GM13976 (cell line): Measurements from ENCODE around the gene CNFN.

ENCODE experiments used
- DNase-seq: peaks from one replicate; pipeline ENCODE4 v3.0.0; 2012; ENCODE audit warnings: low spot score
- in situ Hi-C: fragments of 300-500 bp; cut with MboI; formaldehyde crosslinking; loops from one replicate; pipeline ENCODE4 v1.12.0; 2022; ENCODE audit warnings: low sequenced_read_pairs, mixed read lengths, inconsistent platforms; ENCODE audit not compliant: unreplicated experiment
- TF ChIP-seq, protein P1 (sequence below): IDR thresholded peaks from 2 replicates; pipeline ENCODE4 v1.5.1; 2012; ENCODE audit warnings: borderline replicate concordance, mild to moderate bottlenecking; ENCODE audit not compliant: insufficient read depth; ENCODE audit errors: extremely low read depth, missing control alignments, control extremely low read depth

Gene CNFN

GRCh38 chr19:42427313-42427712 is 37.2 kb upstream of the CNFN start, which contains the start of gene LIPE:
Gene LIPE, minus strand, starts transcription at chr19:42427388. Its CDS starts 239 bp downstream, at chr19:42427149.
- in situ Hi-C loops, result no loop called here
- TF ChIP-seq, protein P1, sequence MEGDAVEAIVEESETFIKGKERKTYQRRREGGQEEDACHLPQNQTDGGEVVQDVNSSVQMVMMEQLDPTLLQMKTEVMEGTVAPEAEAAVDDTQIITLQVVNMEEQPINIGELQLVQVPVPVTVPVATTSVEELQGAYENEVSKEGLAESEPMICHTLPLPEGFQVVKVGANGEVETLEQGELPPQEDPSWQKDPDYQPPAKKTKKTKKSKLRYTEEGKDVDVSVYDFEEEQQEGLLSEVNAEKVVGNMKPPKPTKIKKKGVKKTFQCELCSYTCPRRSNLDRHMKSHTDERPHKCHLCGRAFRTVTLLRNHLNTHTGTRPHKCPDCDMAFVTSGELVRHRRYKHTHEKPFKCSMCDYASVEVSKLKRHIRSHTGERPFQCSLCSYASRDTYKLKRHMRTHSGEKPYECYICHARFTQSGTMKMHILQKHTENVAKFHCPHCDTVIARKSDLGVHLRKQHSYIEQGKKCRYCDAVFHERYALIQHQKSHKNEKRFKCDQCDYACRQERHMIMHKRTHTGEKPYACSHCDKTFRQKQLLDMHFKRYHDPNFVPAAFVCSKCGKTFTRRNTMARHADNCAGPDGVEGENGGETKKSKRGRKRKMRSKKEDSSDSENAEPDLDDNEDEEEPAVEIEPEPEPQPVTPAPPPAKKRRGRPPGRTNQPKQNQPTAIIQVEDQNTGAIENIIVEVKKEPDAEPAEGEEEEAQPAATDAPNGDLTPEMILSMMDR, result no peak
- DNase-seq, result no peak

DNA sequence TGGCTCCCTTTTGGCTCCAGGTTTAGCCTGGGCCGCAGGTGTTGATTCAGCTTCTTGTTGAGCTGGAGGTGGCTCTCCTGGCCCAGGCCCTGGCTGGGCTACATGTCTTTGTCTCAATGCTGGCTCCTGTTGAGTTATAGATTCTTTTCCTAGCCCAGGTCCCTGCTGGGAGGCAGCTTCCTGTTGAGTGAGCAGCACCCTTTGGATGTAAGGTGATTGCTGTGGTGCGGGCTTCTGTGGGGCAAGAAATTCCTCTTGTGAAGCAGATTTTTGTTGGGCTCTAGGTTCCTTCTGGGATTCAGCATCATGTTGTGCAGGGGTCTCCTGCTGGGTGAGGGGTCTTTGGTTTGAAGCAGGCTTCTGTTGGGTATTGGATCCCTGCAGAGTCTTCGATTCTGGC is 36.5 kb upstream of the CNFN start:
- in situ Hi-C loops, result no loop called here
- DNase-seq, result no peak
- TF ChIP-seq, protein P1, result no peak

GRCh38 chr19:42424712-42425131 is 34.6 kb upstream of the CNFN start:
- in situ Hi-C loops, result no loop called here
- no peak for DNase-seq
- TF ChIP-seq, protein P1, result no peak

- TF ChIP-seq, protein P1, result no peak
- in situ Hi-C loops, result no loop called here
Observed at GRCh38 chr19:42424345-42424707, 34.2 kb upstream of the CNFN start.

DNA sequence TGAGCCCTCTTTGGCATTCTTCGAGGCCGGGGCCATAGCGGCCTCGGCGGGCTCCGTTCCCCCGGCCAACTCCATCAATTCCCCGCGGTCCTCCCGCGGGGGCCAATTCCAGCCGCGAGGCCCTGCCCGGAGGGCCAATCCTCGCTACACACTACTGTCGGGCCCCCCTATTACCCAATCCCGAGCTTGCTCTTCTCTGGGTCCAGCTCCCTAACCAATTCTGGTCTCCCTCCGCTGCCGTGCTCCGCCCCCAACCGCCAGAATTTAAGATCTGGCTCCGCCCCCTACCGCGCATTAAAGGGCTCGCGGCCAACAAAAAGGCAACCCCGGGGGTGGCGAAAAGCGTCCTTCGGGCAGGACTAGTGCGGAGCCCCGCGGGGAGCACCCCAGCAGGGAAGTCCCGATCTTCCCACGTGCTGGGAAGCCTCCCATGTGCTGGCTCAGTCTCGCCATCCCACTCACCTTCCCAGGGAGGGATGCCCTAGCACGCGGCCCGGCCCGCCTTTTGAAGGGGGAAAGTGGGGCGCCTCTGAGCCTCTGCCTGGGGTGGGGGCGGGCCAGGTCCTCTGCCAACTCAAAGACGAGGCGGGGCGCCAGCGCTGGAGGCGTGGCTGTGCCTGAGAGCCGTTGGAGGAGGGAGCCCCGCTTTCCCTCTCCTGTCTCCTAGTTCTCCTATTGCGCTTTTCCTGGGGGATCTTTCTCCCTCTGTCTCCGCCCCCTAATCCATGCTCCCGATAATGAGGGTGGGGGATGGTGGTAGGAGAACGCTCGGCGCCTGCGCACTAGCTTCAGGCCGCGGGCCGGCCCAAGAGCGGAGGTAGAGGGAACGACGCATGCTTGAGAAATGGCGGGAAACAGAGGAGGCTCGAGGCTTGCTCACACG is 33.6 kb upstream of the CNFN start:
- TF ChIP-seq, protein P1, result no peak
- DNase-seq, result peak; percentile 98
- in situ Hi-C loops, result no loop called here

More at GRCh38 chr19:42424345-42424707, 34.2 kb upstream of the CNFN start:
- no peak for DNase-seq

DNA sequence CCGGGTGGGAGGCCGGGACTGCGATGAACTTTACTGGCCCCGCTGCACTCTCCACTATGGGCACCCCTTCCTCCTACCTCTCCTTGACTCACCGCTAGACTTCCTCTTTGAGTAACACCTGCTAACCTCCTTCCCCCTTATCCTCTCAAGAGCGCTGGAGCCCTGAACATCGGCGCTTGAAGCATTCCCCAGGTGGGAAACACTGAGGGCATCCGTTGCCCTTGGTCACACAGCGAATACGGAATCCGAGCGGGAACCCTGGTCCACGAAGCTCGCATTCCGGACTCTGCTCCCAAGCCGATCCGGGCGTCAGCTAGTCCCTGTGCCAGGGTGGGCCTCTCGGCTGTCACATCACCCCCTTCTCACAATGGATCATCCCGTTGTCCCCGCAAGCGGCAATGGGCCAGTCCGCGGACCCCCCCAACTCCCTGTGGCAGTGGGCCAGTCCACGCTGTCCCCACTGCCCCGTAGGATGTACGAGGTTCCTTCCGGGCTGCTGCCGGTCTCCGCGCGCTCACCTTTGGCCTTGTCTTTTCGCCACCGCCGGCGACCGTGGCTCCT is 32.9 kb upstream of the CNFN start:
- DNase-seq, result peak; percentile 64

More for the DNA sequence above, 32.9 kb upstream of the CNFN start:
- in situ Hi-C loops, result no loop called here
- TF ChIP-seq, protein P1, result no peak
